Endometrial microvascular endothelial cells (primary cell): ENCODE data around the gene ZEB2. TPM values are rescaled to one million over a fixed set of nuclear protein-coding genes. Genes with fewer than 3 reads are reported as not detected.

ENCODE experiments used
- in situ Hi-C: cut with HindIII; loops from 2 replicates; pipeline ENCODE4 v1.10.0; 2017; ENCODE audit warnings: low sequenced_read_pairs, low pct_unique_long_range_greater_than_20kb; ENCODE audit errors: inconsistent ontology term
- total RNA-seq: library from RNA; depleted of rRNA; stranded (reverse); fragments of >200 nt; gene quantifications from one replicate; pipeline ENCODE4 v1.2.3, GENCODE V29; 2015; ENCODE audit errors: inconsistent ontology term

The ZEB2 gene
- total RNA-seq, 1 donor from 2014 or later, result 9.7 TPM

DNA sequence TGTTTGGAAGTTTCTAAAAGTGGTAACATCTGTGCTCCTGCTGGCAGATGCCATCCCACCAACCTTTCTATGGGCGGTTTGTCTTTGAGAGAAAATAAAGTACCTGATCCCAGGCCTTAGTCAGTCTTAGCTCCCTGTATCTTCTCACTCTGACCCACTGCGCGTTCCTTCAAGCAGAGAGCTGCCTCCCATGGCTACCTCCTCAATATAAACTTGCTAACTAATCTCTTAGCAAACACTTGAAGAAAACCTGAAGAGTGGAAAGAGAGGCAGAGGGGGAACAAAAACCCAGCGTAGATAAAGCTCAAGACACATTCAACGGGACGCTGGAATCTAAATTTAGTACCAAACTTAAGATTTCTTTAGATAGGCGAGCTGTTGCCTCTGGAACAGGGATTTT, 17.6 kb downstream of the ZEB2 start:
- in situ Hi-C loops, result no loop called here

DNA sequence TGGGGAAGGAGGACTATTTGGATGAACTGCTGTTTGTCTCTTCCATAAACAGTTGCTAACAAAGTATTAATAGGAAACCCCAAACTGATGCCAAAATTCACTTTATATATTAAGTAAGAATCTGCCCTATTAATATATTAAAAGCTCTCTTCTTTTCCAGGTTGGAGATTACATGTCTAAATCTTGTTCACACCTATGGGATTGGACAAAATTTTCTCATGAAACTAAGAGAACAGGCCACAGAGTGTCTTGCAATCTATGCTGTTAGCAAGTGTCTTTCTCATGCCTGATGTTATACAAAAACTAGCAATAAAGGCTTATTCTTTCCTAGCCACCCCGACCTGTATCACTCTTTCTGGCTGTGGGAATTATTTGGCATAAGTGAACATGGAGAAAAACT, 18.3 kb downstream of the ZEB2 start:
- in situ Hi-C loops, result no loop called here

DNA sequence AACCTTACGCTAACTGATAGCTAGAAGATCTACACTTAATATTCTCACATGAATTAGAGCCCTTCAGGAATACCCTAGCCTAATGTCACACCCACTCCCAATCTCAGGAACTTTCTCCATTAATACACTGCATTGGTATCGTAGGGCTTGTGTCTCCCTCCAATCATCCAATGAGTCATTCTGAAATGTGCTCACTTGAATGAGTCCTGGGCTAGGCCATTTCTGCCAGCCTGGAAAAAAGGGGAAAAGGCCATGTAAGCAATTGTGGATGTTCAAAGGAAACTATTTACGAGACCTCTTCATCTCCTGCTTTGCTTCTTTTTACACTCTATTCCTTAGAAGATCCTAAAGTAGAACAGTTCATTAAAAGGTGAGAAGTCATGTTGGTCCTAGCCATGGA, 18.8 kb downstream of the ZEB2 start:
- in situ Hi-C loops, result no loop called here

GRCh38 chr2:144500563-144500962, 19.4 kb downstream of the ZEB2 start:
- in situ Hi-C loops, result no loop called here

- in situ Hi-C loops, result no loop called here
These were observed 21.6 kb downstream of the ZEB2 start for GRCh38 chr2:144498277-144498676.

GRCh38 chr2:144496977-144497598, 22.8 kb downstream of the ZEB2 start:
- in situ Hi-C loops, result no loop called here

- in situ Hi-C loops, result no loop called here
These were observed 23.6 kb downstream of the ZEB2 start for GRCh38 chr2:144496092-144496976.

DNA sequence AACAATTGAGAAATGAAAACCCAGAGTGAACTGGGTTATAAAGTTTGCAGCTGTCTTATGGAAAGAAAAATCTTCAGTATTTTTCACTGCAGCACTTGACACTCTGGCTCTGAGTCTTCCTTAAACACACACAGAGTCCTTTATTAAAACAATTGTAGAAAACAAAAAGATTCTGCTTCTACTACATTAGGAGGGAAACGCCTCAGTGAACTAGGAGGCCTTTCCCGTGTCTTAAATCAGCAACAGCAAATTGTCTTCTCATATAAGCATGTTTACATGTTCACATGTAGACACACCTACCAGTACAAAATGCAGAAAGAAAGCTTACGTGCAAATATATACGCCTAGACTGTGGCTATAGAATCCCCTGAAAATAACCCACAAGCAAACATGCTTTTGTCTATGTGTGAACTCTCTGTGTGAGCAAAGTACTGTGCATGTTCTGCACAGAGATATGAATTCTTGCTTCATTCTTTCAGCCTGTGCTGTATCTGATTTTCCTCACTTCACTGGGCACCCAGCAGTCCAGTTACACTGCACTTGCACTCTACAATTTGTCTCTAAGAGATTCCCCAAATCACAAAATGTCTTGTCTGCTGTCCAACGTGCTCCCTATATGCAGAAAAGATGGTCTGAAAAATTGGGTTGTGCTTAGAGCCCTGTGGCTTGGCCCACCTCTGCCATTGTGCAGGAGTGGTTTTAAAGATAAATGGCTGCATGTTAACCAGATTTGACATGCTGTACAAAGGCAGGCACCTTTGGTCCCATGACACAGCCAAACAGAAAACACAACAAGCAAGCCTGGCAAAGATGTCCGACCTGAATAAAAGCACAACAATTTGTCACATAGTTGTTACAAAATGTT, 24.5 kb downstream of the ZEB2 start:
- in situ Hi-C loops, result no loop called here

DNA sequence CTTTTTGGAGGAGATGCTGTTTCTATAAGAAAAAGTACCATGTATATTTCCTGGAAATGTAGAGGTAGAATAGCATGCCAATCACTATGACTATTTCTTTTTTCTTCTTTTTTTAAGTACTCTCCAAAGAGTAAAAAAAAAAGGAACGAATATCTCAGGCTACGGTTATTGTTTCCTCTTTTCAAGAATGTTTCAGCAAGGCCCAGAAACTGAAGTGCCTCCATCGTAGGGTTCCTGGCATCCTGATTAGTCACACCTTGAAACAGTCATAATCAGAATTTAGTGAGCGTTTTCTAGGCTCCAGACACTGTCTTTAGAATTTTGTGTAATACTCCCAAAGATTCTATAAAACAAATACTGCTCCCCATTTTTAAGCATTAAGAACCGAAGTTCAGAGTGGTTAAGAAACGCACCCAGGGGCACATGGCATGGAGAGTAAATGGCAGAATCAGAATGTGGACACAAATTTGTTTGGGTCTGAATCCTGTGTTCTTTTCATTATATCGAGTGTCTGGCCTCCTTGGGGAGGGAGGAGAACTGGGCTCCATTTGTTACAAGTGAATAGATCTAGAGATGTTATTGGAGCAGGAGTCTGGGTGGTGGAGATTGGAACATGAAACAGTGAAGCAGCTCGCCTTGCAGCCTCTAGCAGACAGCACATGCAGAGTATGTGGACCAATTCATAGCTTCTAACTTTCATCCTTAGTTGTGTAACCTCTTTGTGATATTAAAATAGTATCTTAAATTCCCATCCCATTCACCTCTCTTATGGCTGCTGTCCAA, 26.7 kb downstream of the ZEB2 start:
- in situ Hi-C loops, result no loop called here

DNA sequence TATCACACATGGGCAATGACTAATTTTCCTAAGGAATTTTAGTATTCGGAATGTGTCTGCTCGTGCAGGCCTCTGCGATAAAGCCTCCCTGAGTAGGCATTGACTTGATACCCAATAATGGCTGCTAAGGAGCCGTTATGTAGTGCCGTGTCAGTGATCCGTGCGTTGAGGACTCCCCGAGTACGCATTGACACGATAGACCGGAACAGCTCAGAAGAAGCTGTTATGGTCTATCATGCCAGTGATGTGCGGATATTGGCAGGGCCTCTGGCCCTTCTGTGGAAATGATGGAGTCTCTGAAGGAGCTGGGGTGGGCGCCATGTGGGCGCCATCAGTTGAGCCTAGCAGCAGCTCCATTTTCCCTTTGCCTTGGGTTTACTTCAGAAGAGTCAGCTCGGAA, 29.1 kb downstream of the ZEB2 start:
- in situ Hi-C loops, result no loop called here

DNA sequence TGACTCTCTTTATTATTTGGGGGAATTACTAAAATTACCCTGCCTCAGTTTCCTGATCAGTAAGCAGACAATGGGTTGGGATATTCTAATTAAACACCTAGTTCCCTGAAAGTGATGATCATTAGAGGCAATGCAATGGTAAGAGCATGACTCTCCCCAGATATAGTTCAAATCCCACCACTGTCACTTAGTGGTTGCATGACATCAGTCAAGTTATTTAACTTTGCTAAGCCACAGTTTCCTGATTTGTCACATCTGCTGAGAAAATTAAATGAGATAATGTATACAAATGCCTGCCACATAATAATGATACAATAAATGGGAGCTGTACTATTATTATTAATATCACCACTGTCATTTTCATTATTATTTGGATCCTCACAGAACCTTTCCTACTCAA, 29.9 kb downstream of the ZEB2 start:
- in situ Hi-C loops, result no loop called here

DNA sequence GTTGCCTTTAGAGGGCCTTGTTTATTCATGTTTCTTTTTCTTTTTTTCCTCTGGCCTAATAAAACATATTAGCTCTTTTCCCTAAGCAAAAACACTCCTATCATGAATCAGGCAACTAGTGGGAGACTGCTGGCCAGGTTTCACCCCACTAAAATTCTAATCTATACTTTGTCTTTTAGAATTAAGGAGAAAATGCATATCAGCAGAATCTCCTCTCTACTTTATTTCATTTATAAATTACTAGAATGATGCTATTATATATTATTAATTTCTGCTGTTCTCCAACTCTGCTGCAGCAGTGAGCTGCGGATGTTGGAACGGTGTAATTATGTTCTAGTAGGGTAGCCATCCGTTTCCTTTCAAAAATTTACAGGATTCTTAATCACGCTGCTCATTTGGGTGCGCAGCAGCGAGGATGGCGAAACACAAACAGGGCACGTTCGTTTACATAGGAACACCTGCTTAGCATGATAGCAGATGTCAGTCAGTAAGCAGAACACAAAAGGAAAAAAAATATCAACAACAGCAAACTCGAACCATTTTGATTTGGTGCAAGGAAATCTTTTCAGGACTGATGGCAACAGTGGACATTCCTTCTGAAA, 30.5 kb downstream of the ZEB2 start:
- in situ Hi-C loops, result no loop called here

GRCh38 chr2:144484201-144484948, 35.5 kb downstream of the ZEB2 start:
- in situ Hi-C loops, result no loop called here

- in situ Hi-C loops, result no loop called here
These were observed 38.3 kb downstream of the ZEB2 start for GRCh38 chr2:144481666-144482065.

GRCh38 chr2:144481109-144481508, 38.8 kb downstream of the ZEB2 start:
- in situ Hi-C loops, result no loop called here

DNA sequence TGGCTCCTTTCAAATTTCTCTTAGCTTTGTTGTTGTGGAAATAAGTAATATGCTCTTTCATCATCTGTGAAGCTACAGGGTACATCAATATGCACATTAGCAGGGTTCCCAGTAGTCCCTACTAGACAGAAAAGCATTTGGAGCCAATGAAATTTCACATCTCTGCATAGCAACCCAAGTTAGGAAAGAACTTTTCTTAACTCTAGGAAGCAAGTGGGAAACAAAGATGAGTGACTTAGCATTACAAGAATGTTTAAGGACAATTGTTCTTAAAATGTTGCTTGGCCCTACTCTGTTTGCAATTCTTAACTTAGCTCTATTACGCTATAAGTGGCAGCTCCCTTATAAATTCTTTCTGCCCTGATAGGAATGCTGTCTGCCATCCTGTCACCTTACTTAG, 39.6 kb downstream of the ZEB2 start:
- in situ Hi-C loops, result no loop called here

DNA sequence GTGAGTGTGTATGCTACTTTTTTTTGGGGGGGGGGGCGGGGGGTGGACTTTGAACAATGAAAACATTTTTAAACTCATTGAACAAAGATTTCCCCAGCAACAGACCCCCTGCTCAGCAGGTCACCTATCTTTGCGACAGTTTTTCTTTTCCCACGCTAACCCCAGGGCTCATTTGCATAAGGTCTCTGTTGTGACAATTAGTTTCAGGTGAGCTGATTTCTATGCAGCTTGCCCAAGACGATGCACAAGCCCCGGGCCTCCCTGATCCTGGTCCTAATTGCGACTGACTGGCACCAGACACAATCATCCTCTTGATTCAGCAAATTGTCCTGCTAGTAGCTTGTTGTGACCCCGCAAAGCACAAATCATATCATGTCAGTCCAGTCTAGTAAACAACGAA, 40.3 kb downstream of the ZEB2 start:
- in situ Hi-C loops, result no loop called here

GRCh38 chr2:144479138-144479537, 40.8 kb downstream of the ZEB2 start:
- in situ Hi-C loops, result no loop called here
